WERI-Rb-1 (cell line): Measurements from ENCODE around the gene BCDIN3D.
"Not testable (repeated sequence)": the region's sequence is repeated elsewhere in the genome, so short reads cannot be mapped to it uniquely, and the experiment has no call there.

Source experiments
- DNase-seq: peaks from one replicate; pipeline ENCODE4 v3.0.0-alpha.2; 2020
- H3K27ac ChIP-seq: fragments of 250-450 bp; sonication (Bioruptor Pico); 2 replicates; pipeline ENCODE4 v1.5.1; 2020; ENCODE audit warnings: mild to moderate bottlenecking, moderate library complexity
- H3K27me3 ChIP-seq: fragments of 250-450 bp; sonication (Bioruptor Pico); 2 replicates; pipeline ENCODE4 v1.5.1; 2021; ENCODE audit warnings: mild to moderate bottlenecking, low read depth, moderate library complexity; ENCODE audit not compliant: insufficient read depth, severe bottlenecking
- H3K36me3 ChIP-seq: fragments of 250-450 bp; sonication (Bioruptor Pico); 2 replicates; pipeline ENCODE4 v1.5.1; 2020; ENCODE audit warnings: mild to moderate bottlenecking, moderate library complexity
- H3K4me3 ChIP-seq: 2 replicates; pipeline ENCODE4 v1.5.1; 2011; ENCODE audit warnings: low read depth, mild to moderate bottlenecking, control low read depth, low read length
- H3K9me3 ChIP-seq: fragments of 250-450 bp; sonication (Bioruptor Pico); 2 replicates; pipeline ENCODE4 v1.5.1; 2021; ENCODE audit warnings: mild to moderate bottlenecking, moderate library complexity; ENCODE audit not compliant: severe bottlenecking
- TF ChIP-seq, protein P1 (sequence below): IDR thresholded peaks from 2 replicates; pipeline ENCODE4 v1.5.1; 2011; ENCODE audit warnings: low read depth, mild to moderate bottlenecking, control low read depth, inconsistent platforms, low read length

BCDIN3D gene

DNA sequence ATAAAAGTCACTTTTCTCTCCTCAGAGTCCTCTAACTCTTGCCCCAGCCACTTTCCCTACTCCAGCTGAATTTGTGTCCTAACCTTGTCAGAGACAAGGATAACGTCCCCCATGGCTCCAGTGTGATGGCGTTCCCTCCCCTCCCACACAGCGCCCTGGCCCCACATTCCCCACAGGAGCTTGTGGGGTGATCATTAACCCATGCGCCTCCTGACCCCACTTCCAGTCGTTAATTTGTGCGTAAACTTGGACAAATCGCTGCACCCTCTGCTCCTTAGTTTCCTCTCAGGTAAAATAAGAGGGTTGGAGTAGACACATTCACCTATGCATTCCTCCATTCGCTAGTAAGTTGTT lies 22.9 kb upstream of the BCDIN3D start:
- DNase-seq, result no peak
- TF ChIP-seq, protein P1, sequence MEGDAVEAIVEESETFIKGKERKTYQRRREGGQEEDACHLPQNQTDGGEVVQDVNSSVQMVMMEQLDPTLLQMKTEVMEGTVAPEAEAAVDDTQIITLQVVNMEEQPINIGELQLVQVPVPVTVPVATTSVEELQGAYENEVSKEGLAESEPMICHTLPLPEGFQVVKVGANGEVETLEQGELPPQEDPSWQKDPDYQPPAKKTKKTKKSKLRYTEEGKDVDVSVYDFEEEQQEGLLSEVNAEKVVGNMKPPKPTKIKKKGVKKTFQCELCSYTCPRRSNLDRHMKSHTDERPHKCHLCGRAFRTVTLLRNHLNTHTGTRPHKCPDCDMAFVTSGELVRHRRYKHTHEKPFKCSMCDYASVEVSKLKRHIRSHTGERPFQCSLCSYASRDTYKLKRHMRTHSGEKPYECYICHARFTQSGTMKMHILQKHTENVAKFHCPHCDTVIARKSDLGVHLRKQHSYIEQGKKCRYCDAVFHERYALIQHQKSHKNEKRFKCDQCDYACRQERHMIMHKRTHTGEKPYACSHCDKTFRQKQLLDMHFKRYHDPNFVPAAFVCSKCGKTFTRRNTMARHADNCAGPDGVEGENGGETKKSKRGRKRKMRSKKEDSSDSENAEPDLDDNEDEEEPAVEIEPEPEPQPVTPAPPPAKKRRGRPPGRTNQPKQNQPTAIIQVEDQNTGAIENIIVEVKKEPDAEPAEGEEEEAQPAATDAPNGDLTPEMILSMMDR, result no peak

DNA sequence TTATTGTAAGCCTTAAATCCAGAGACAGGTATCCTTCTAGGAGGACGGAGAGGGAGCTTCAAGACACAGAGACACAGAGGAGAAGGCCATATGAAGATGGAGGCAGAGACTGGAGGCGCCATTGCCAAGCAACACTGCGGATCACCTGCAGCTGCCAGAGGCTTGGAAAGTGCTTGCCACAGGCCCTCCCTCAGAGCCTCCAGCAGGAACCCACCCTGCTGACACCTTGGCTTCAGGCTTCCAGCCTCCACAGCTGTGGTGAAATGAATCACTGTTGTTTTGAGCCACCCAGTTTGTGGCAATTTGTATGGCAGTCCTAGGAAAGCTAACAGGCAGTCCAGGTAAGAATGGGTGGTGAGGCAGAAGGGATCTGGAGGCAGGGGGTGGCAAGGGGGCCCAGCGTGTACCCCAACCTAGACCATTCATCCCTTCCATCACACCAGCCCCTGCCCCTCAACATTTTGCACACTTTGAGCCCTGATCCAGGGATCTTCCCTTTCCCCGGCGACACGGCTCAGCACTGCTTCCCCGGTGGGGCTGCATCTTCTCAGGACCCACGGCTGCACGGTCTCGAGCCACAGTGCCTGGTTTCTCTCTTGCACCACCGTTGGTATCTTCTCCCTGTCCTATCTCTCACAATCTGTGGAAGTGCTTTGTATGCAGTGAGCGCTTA lies 22.3 kb upstream of the BCDIN3D start:
- Histone ChIP-seq H3K4me3 (no peak overlapping the region), H3K9me3 (no peaks in the 10 kb centered on the region), H3K36me3 (no peaks in the 10 kb centered on the region), H3K27ac (peak overlapping the region; percentile 42), H3K27me3 (no peaks in the 10 kb centered on the region)
- TF ChIP-seq, protein P1, result no peak
- DNase-seq, result no peak

More for the DNA sequence above, 22.9 kb upstream of the BCDIN3D start:
- H3K4me3 ChIP-seq, result no peak overlapping the region
- no peaks in the 10 kb centered on the region for H3K9me3 ChIP-seq
- H3K27ac ChIP-seq, result no peak overlapping the region
- no peaks in the 10 kb centered on the region for H3K36me3 ChIP-seq
- no peaks in the 10 kb centered on the region for H3K27me3 ChIP-seq

DNA sequence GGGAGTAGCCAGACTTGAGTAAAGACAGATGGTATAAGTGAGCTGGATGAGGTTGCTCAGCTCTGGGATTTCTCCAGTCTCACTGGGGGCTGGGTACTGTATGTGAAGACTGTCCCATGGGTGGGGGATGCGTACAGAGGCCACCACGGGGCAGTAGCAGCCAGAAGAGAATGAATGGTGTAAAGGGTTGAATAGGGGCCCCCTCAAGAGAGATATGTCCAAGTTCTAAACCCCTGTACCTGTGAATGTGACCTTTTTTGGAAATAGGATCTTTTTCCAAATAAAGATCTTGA lies 21.8 kb upstream of the BCDIN3D start:
- H3K36me3 ChIP-seq, result no peaks in the 10 kb centered on the region
- no peaks in the 10 kb centered on the region for H3K27me3 ChIP-seq
- TF ChIP-seq, protein P1, result no peak
- DNase-seq, result peak; percentile 61
- no peak overlapping the region for H3K4me3 ChIP-seq
- H3K27ac ChIP-seq, result peak overlapping the region; percentile 42
- H3K9me3 ChIP-seq, result peaks cover 2% of the 10 kb centered on the region

DNA sequence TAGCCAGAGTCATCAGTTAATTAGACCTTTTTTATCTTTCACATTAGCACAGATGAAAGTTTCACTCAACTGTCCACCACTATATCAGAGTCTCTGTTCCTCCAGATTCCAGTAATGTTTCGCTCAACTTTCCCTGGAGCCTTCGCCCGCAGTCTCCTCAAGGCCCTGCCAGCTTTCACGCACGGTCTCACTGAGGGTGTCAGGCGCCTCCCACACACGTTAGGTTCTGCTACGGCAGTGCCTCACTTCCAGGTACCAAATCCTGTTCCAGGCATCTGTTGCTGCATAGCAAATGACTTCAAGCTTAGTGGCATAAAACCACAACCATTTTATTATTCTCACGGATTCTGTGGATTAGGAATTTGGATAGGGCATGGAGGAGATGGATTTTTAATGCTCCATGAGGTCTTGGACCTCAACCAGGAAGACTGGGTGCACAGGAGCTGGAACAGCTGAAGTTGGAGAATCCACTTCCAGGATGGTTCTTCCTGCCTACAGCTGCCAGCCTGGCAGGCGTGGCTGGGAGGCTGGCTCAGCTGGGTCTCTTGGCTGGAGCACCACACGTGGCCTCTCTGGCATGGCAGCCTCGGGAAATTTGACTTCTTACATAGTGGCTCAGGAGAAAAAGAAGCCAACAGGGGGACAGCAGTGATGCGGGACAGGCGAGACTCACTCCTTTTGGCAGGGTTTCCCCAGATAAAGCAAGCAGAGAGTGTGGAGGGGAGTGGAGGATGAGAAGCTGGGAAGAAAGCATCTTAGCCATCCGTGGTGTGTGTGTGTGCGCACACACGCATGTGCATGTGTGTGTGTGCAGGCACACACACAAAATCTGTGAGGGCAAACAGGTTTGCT lies 21.3 kb upstream of the BCDIN3D start:
- TF ChIP-seq, protein P1, result no peak
- no peak for DNase-seq
- Histone ChIP-seq H3K4me3 (no peak overlapping the region), H3K27ac (peak overlapping the region; percentile 29), H3K36me3 (no peaks in the 10 kb centered on the region), H3K9me3 (peaks cover 3% of the 10 kb centered on the region), H3K27me3 (no peaks in the 10 kb centered on the region)

DNA sequence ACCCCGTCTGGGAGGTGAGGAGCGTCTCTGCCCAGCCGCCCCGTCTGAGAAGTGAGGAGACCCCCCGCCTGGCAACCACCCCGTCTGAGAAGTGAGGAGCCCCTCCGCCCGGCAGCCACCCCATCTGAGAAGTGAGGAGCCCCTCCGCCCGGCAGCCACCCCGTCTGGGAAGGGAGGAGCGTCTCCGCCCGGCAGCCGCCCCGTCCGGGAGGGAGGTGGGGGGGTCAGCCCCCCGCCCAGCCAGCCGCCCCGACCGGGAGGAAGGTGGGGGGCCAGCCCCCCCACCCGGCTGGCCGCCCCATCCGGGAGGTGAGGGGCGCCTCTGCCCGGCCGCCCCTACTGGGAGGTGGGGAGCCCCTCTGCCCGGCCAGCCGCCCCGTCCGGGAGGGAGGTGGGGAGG lies 18.0 kb upstream of the BCDIN3D start:
- not testable (repeated sequence) for H3K27ac ChIP-seq, DNase-seq, H3K36me3 ChIP-seq, H3K4me3 ChIP-seq, H3K9me3 ChIP-seq, H3K27me3 ChIP-seq

DNA sequence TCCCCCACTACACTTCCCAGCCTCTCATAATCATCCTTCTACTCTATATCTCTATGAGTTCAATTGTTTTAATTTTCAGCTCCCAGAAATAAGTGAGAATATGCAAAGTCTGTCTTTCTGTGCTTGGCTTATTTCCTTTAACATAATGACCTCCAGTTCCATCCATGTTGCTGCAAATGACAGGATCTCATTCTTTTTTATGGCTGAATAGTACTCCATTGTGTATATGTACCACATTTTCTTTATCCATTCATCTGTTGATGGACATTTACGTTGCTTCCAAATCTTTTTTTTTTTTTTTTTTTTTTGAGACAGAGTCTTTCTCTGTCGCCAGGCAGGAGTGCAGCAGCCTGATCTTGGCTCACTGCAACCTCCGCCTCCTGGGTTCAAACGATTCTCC lies 13.0 kb upstream of the BCDIN3D start:
- not testable (repeated sequence) for DNase-seq, H3K9me3 ChIP-seq, H3K36me3 ChIP-seq, H3K27me3 ChIP-seq, H3K4me3 ChIP-seq, H3K27ac ChIP-seq
